ENCODE measurements around the gene FRMD4B.

DNA sequence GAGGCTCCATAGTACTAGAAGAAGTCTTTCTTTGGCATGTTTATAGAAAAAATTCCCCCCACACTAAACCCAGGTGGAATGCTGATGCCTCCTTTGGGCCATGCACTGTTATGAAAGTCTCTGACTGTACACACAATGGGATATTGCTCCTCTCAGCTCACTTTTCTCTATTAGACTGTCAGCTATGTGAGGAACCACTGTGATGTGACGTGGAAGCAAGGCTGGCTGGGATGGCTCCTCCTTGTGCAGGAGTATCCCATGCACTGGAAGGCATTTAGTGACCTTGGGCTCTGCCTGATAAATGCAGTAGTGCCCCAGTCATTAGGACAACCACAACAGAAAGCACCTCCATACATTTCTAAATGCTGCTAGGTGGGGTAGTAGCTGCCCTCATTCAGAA lies 5.7 kb upstream of the FRMD4B start:
- TF ChIP-seq, protein P1, sequence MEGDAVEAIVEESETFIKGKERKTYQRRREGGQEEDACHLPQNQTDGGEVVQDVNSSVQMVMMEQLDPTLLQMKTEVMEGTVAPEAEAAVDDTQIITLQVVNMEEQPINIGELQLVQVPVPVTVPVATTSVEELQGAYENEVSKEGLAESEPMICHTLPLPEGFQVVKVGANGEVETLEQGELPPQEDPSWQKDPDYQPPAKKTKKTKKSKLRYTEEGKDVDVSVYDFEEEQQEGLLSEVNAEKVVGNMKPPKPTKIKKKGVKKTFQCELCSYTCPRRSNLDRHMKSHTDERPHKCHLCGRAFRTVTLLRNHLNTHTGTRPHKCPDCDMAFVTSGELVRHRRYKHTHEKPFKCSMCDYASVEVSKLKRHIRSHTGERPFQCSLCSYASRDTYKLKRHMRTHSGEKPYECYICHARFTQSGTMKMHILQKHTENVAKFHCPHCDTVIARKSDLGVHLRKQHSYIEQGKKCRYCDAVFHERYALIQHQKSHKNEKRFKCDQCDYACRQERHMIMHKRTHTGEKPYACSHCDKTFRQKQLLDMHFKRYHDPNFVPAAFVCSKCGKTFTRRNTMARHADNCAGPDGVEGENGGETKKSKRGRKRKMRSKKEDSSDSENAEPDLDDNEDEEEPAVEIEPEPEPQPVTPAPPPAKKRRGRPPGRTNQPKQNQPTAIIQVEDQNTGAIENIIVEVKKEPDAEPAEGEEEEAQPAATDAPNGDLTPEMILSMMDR (IDR thresholded peaks at IDR 0.05): no peak
- TF ChIP-seq POLR2AphosphoS5 (IDR thresholded peaks at IDR 0.05; ENCODE audit: low read depth, low read length) (no peak), TCF7L2 (IDR thresholded peaks at IDR 0.05; ENCODE audit: low read depth, low read length) (no peak), SIN3A (IDR thresholded peaks at IDR 0.05; ENCODE audit: borderline replicate concordance, insufficient read depth, low read depth, low read length) (no peak)
